ENCODE results near the gene NRG2. TPM values are rescaled to one million over a fixed set of nuclear protein-coding genes. Genes with fewer than 3 reads are reported as not detected.

NRG2 gene
- total and polyA plus RNA-seq, 2 donors (not counting 3 experiments of a cell fraction or from before 2014, with no cell fraction given), result 0.26 to 0.42 TPM

- Histone ChIP-seq H3K4me2 (ENCODE audit: insufficient read depth, low read length) (no peak overlapping the region), H3K36me3 (ENCODE audit: control insufficient read depth in 2 of 2, extremely low read depth in 1 of 2, insufficient read depth in 2 of 2, low read length in 2 of 2) (no peaks in the 10 kb centered on the region), H3K79me2 (ENCODE audit: control insufficient read depth, insufficient read depth, low read length) (no peaks in the 10 kb centered on the region), H3K4me1 (ENCODE audit: control insufficient read depth, extremely low read depth, insufficient read depth, low read length) (no peaks in the 10 kb centered on the region), H3K4me3 (replicated peaks in 1 of 3; ENCODE audit: insufficient read depth in 1 of 3, low read depth in 1 of 3, low read length in 3 of 3) (no peak overlapping the region), H2AFZ (ENCODE audit: low read depth, low read length) (no peak overlapping the region), H3K27ac (ENCODE audit: insufficient read depth, low read depth, low read length) (no peak overlapping the region), H4K20me1 (replicated peaks; ENCODE audit: control insufficient read depth, extremely low read depth, insufficient read depth, low read length) (no peaks in the 10 kb centered on the region), H3K9me1 (replicated peaks; ENCODE audit: control insufficient read depth, extremely low read depth, insufficient read depth, low read length) (no peaks in the 10 kb centered on the region), H3K9me3 (replicated peaks; ENCODE audit: control insufficient read depth, insufficient read depth, low read length) (no peaks in the 10 kb centered on the region), H3K9ac (replicated peaks; ENCODE audit: extremely low read depth, insufficient read depth, low read length) (no peak overlapping the region), H3K27me3 (ENCODE audit: control insufficient read depth in 2 of 2, insufficient read depth in 2 of 2, low read length in 2 of 2) (peaks cover 6 to 12% of the 10 kb centered on the region in 2 experiments)
- no peak for DNase-seq (ENCODE audit: low read depth, low spot score)
- ChIA-PET POLR2A (no interaction called here), CTCF (interaction anchor here (1.1 to 3.2 kb wide), 2 partner anchors 81 to 101 kb away, joined by 3 to 36 read pairs; no protein-coding TSS in a partner anchor)
- intact Hi-C loops (cut with micrococcal nuclease) (no loop called here), dilution Hi-C loops (cut with MboI; ENCODE audit: extremely low pct_ligation_motif_present, low sequenced_read_pairs) (no loop called here)
- FAIRE-seq, result no peak
- BruUV-seq (replicated peaks), result no TSS peak
- TF ChIP-seq POLR2A (IDR thresholded peaks at IDR 0.05; ENCODE audit: low read depth, low read length) (no peak), EZH2 (IDR thresholded peaks at IDR 0.05; ENCODE audit: borderline replicate concordance, low read depth, low read length, severe bottlenecking) (no peak), POLR2AphosphoS5 (IDR thresholded peaks at IDR 0.05; ENCODE audit: insufficient read depth, low read depth, low read length) (no peak), MYC (IDR thresholded peaks at IDR 0.05; ENCODE audit: low read depth, low read length) (no peak), FOS (IDR thresholded peaks at IDR 0.05; ENCODE audit: borderline replicate concordance, insufficient read depth, low read length) (no peak), JUN (IDR thresholded peaks at IDR 0.05; ENCODE audit: borderline replicate concordance, insufficient read depth, insufficient read length, low read depth) (no peak), CTCF (IDR thresholded peaks at IDR 0.05; ENCODE audit: extremely low read depth in 1 of 2, insufficient read depth in 1 of 2, low read depth in 1 of 2, low read length in 2 of 2) (no peak), GATA2 (IDR thresholded peaks at IDR 0.05; ENCODE audit: insufficient read depth, insufficient read length, low read depth, low read length) (no peak)
- TF ChIP-seq, protein P1, sequence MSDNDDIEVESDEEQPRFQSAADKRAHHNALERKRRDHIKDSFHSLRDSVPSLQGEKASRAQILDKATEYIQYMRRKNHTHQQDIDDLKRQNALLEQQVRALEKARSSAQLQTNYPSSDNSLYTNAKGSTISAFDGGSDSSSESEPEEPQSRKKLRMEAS (IDR thresholded peaks at IDR 0.05; ENCODE audit: insufficient read depth, insufficient read length), result no peak
These were observed 175.5 kb downstream of the NRG2 start for GRCh38 chr5:139867581-139867980.

Data from endothelial cell of umbilical vein (primary cell).